Body of pancreas (tissue), 4 donors: ENCODE measurements around the gene PCDHB6.

Experiments used
- CTCF ChIP-seq, 7 experiments: fragments of 450-650 bp in 4 of 7; fragments of 200-600 bp in 3 of 7; sonication (generic) in 3 of 7; IDR thresholded peaks; one replicate each; pipeline ENCODE4 v1.5.1; 2016 to 2019; ENCODE audit warnings: antibody characterized with exemption in 7 of 7
- POLR2A ChIP-seq, 3 donors: fragments of 450-650 bp; IDR thresholded peaks; one replicate each; pipeline ENCODE4 v1.6.1; 2016; ENCODE audit warnings: antibody characterized with exemption in 3 of 3, mild to moderate bottlenecking in 2 of 3

GRCh38 chr5:141135718-141136266 is 14.1 kb upstream of the PCDHB6 start:
- TF ChIP-seq CTCF (IDR thresholded peaks at IDR 0.05) (no peak), POLR2A (IDR thresholded peaks at IDR 0.05) (no peak)
